ENCODE data around the gene DPY19L1.
"Not testable (repeated sequence)": the region's sequence is repeated elsewhere in the genome, so short reads cannot be mapped to it uniquely, and the experiment has no call there.

DPY19L1 gene

GRCh38 chr7:35030848-35031247 is 6.4 kb downstream of the DPY19L1 start:
- no peak for DNase-seq

DNA sequence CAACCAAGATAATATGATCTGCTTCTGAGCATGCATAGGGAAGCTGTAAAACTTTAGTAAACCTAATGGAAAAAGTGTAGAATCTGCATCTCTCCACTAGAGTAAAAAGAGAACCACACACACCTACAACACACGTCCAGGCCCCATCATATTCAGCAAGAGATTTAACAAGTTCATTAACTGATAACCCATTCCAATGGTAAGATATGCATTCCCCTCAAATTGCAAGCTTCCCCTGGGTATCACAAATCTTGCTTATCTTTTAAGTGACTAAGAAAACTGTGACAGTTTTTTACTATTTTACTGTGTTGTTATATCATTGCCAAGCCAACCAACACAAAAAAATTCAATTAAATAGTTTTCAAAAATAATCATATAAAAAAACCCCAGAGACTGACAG is 8.0 kb downstream of the DPY19L1 start:
- DNase-seq, result no peak

DNA sequence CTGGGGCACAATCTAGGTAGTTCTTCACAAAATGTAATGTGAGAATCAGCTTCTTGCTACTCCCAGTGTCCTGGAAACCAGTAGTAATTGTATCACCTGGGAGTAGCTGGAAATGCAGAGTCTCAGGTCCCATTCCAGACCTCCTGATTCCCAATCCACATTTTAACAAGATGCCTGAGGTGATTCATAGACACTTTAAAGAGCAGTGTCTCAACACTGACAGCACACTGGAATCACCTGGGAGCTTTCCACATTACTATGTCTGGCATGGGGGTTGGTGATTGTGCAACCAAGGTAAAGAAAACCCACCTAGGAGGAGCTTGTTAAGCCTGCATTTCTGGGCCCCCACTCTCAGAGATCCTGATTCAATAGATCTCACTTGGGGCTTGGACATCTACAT is 11.1 kb downstream of the DPY19L1 start:
- no peak for DNase-seq

- DNase-seq, result peak; percentile 51
These were observed 11.9 kb downstream of the DPY19L1 start for GRCh38 chr7:35025369-35025870.

DNA sequence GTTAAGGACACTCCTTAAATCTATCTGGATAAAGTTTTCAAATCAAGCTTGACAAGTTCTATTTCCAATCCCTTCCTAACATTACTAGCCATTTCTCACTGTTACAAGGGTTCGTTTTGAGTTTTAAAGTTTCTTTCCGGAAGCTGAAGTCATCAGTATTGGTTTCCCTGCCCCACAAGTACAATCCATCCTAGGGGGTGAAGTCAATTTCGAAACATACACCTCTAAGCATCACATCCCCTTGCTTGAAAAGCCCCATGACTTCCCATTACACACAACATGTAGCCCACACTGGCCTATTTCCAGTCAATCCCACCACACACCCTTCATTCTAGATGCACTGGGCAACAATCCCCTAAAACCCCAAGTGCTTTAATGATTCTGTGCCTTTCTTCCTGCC is 13.0 kb downstream of the DPY19L1 start:
- no peak for DNase-seq

DNA sequence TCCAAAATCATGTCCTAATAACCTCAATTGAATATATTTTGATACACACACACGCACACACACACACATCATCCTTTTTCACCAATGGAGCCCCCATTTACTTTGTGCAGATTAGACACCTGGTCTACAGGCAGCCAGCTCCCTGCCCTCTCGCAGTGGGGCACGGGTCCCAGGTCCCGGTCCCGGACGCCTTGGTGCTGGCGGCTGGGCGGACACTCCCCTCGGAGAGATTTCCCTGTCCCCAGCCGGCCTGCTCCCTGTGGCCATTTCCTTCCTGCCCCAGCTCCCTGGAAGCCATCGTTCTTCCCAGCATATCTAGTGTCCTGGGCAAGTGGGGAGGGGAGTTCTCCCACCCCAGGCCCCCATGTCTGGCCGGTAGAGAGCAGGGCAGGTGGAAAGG is 14.6 kb downstream of the DPY19L1 start:
- DNase-seq, result no peak

DNA sequence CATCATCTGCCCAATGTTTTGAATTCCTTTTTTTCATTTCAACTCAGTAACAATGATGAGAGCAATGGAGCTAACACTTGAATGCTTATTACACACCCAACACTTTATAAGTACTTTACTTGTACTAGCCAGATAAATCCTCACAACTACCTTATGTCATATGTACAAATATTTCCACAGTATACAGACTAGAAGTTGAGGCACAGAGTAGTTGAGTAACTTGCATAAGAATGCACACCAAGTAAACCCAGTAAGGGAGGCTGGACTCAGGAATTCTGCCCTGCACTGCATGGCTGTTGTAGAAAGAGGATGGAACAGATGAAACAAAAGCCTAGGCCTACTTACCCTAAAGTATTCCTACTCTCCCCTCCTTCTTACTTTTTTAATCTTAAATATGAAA is 15.8 kb downstream of the DPY19L1 start:
- no peak for DNase-seq

- no peak for DNase-seq
These were observed 17.5 kb downstream of the DPY19L1 start for GRCh38 chr7:35019801-35020200.

DNA sequence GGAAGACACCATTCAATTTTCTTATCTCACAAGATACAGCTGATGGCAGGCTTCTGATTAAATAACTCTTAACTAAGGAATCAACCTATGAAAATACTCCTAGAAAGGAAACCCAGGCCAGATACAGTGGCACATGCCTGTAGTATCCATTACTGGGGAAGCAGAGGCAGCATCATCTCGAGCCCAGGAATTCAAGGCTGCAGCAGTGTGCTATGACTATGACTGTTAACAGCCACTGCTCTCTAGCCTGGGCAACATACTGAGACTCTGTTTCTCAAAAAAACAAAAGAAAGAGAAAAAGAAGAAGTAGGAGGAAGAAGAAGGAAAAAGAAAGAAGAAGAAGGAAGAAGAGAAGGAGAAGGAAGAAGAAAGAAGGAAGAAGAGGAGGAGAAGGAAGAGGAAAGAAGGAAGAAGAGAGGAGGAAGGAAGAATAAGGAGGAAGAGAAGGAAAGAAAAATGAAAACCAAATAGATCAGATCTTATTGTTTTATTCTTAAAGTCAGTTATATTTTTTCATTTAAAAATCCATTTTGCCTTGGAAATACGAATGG is 18.0 kb downstream of the DPY19L1 start:
- DNase-seq, result no peak

- no peak for DNase-seq
These were observed 21.9 kb downstream of the DPY19L1 start for GRCh38 chr7:35015346-35015859.

DNA sequence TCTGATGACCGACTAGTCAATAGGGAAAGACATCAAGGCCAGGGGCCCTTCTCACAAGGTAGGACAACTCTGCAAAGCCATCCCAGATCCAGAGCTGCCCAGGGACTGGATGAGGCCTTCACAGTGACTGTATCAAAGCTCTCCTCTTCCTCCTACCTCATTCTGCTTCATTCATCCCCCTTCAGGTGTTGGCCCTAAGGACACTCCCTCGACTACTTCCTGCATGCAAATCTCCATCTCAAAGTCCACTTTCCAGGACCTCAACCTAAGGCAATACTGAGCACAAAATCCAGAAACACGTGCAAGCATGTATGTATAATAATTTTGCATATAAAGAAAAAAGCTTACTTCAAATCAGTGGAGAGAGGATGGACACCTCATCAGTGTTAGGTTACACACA is 25.1 kb downstream of the DPY19L1 start:
- DNase-seq, result no peak

DNA sequence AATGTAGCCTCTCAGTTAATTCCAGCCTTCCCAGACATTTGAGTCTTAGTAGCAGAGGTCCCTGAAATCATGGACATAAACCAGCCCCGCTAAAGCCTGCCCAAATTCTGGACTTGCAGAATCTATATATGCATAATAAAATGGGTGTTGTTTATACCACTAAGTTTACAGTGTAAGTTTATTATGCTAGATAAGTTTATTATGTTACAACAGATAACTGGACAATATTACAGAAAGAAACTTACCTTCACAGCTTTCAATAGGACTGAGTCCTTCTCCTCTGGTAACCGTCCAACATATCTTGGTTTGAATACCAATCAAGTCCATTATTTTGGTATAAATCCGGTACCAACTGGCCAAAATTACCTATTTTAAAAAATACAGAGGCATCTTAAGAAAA is 26.2 kb downstream of the DPY19L1 start:
- no peak for DNase-seq

- DNase-seq, result no peak
These were observed 29.5 kb downstream of the DPY19L1 start for GRCh38 chr7:35007768-35008167.

GRCh38 chr7:35004531-35005095 is 32.7 kb downstream of the DPY19L1 start:
- DNase-seq, result no peak

DNA sequence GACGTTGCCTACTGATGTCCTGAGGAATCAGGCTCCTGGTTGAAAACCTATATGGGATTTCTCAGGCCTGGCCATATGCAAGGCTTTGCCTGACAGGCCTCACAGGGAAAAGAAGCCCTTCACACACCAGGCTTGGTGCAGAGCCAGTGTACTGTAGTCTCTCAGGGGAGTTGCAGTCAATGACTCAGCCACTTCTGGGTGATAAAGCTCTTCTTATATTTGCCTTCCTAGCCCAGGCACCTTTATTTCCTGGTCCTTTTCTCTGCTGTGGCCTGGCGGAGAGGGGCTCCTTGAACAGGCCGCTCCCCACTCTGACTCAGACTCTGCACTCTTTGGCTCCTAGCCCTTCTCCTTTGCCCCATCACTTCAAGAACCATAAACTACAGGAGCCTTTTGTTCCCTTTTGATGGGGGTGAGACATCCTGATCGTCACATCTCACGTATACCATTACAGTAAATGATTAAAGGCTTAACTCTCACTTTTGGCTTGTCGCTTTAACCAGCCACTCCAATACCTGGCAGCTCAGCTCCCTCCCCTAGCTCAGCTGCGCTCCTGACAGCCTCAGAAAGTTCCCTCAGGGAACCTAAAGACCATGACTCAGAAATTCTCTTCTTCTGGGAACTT is 33.5 kb downstream of the DPY19L1 start:
- DNase-seq, result peak; percentile 45

DNA sequence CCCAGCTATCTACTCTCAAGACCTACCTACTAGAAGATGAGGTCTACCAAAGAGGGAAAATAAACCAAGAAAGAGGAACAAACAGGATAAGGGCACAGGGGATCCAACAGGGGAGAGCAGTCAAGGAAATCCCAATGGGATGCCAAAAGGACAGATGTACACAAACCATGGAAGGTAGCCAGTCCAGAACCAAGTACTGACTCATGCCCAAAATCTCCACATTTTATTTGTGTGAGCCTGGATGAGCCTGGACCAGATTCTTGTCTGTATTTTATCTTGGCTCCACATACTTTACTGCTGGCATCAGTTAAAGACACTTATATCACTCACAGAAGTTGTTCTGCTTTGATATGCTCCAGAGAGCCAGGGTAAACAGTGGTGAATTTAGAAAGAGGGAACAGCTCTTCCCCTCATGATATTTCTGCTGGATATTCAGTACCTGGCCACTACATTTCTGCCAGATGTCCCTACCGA is 34.1 kb downstream of the DPY19L1 start:
- DNase-seq, result not testable (repeated sequence)

- DNase-seq, result not testable (repeated sequence)
These were observed 39.0 kb downstream of the DPY19L1 start for GRCh38 chr7:34998335-34998734.

DNA sequence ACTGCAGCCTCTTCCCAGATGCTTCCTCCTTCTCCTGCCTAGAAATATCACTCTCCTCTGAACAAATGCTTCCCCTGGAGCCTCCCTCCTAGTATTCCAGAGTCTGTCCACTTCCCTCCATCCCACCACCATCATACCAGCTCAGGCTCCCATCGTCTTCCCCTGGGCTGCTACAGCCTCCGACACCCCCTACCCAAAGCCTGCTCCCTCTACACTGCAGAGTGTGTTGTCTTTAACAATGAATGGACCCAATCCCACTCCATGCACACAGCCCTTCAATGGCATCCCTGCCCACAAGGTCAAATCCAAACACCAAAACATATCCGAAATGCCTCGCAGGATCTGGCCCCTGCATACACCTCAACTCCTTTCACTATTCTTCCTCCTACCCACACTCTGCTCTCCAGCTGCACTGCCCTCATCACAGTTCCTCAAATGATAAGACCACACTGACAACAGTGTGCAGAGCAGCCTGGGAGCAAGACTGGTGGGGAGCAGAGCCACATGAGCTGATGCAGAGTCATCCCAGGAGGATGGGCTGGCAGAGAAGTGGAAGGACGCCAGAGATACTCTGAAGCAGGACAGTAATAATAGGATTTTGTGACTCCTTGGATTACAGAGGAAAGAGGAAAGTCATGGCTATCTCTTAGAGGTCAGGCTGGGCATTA is 40.7 kb downstream of the DPY19L1 start:
- DNase-seq, result not testable (repeated sequence)

- DNase-seq, result no peak
These were observed 41.5 kb downstream of the DPY19L1 start for GRCh38 chr7:34995757-34996156.

GRCh38 chr7:34991938-34992840 is 45.1 kb downstream of the DPY19L1 start:
- no peak for DNase-seq

DNA sequence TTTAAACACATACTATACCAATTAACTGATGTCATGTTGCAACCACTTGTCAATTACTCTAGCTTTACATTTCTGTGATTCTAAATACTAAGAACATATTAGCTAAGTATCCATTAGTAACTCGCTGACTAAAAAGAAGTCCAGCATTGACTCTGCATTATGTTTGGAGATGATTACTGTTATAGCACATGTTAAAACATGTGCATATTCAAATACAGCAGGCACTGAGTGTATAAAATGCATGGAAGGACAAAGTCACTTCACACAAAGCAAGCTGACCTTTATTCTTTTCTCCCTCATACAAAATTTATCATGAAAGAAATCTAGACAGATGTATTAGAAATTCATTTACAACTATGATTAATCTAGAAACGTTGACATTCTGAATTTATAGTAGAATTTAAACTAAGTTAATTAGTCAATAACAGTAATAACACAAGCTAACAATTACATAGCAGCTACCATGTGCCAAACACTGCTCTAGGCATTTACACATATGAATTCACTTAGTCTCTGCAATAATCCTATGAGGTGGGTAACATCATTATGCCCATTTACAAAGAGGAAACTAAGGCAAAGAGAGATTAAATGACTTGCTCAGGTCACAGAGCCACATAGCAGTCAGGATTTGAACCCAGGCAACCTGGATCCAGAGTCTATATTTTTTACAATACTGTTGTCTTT is 48.7 kb downstream of the DPY19L1 start:
- DNase-seq, result not testable (repeated sequence)

- DNase-seq, result not testable (repeated sequence)
These were observed 52.1 kb downstream of the DPY19L1 start for GRCh38 chr7:34985155-34985554.
